Measurements from ENCODE around the gene SH3RF3. TPM values are rescaled to one million over a fixed set of nuclear protein-coding genes. Genes with fewer than 3 reads are reported as not detected.

Gene SH3RF3
- total RNA-seq, 1 donor from 2014 or later = under 0.01 TPM

- Histone ChIP-seq H3K27me3 (ENCODE audit: control insufficient read depth, insufficient read depth, low read length) (peaks cover 11% of the 10 kb centered on the region), H3K4me3 (ENCODE audit: low read depth, low read length) (no peak overlapping the region), H3K36me3 (ENCODE audit: control insufficient read depth, insufficient read depth, low read length) (no peaks in the 10 kb centered on the region)
- DNase-seq (ENCODE audit: low read depth) (no peak), FAIRE-seq (no peak)
- no peak for TF ChIP-seq CTCF (IDR thresholded peaks at IDR 0.05; ENCODE audit: insufficient read depth, low read length, severe bottlenecking)
Observed at GRCh38 chr2:109391243-109391642, 262.2 kb downstream of the SH3RF3 start.

GRCh38 chr2:109392140-109392539, 263.1 kb downstream of the SH3RF3 start:
- no peak for TF ChIP-seq CTCF (IDR thresholded peaks at IDR 0.05; ENCODE audit: insufficient read depth, low read length, severe bottlenecking)
- FAIRE-seq (no peak), DNase-seq (ENCODE audit: low read depth) (no peak)
- no peak overlapping the region for H3K4me3 ChIP-seq (ENCODE audit: low read depth, low read length)
- H3K36me3 ChIP-seq (ENCODE audit: control insufficient read depth, insufficient read depth, low read length) = no peaks in the 10 kb centered on the region
- peaks cover 11% of the 10 kb centered on the region for H3K27me3 ChIP-seq (ENCODE audit: control insufficient read depth, insufficient read depth, low read length)

- FAIRE-seq (no peak), DNase-seq (ENCODE audit: low read depth) (no peak)
- Histone ChIP-seq H3K27me3 (ENCODE audit: control insufficient read depth, insufficient read depth, low read length) (peaks cover 11% of the 10 kb centered on the region), H3K36me3 (ENCODE audit: control insufficient read depth, insufficient read depth, low read length) (no peaks in the 10 kb centered on the region), H3K4me3 (ENCODE audit: low read depth, low read length) (no peak overlapping the region)
- no peak for TF ChIP-seq CTCF (IDR thresholded peaks at IDR 0.05; ENCODE audit: insufficient read depth, low read length, severe bottlenecking)
Observed at GRCh38 chr2:109392816-109393661, 264.0 kb downstream of the SH3RF3 start.

GRCh38 chr2:109393662-109393972, 264.6 kb downstream of the SH3RF3 start:
- no peak for DNase-seq (ENCODE audit: low read depth)
- Histone ChIP-seq H3K36me3 (ENCODE audit: control insufficient read depth, insufficient read depth, low read length) (no peaks in the 10 kb centered on the region), H3K4me3 (ENCODE audit: low read depth, low read length) (no peak overlapping the region), H3K27me3 (ENCODE audit: control insufficient read depth, insufficient read depth, low read length) (peaks cover 11% of the 10 kb centered on the region)
- no peak for FAIRE-seq
- no peak for TF ChIP-seq CTCF (IDR thresholded peaks at IDR 0.05; ENCODE audit: insufficient read depth, low read length, severe bottlenecking)

GRCh38 chr2:109395494-109396201, 266.6 kb downstream of the SH3RF3 start:
- no peaks in the 10 kb centered on the region for H3K36me3 ChIP-seq (ENCODE audit: control insufficient read depth, insufficient read depth, low read length)
- TF ChIP-seq CTCF (IDR thresholded peaks at IDR 0.05; ENCODE audit: insufficient read depth, low read length, severe bottlenecking) = no peak
- no peak for DNase-seq (ENCODE audit: low read depth)
- peak; percentile 23 for FAIRE-seq
- H3K27me3 ChIP-seq (ENCODE audit: control insufficient read depth, insufficient read depth, low read length) = peaks cover 4% of the 10 kb centered on the region
- H3K4me3 ChIP-seq (ENCODE audit: low read depth, low read length) = no peak overlapping the region

Measured in bronchial epithelial cell (primary cell).